ENCODE data around the gene RANBP3.

GRCh38 chr19:5926641-5927440, 51.1 kb downstream of the RANBP3 start:
- no peak for TF ChIP-seq CTCF (IDR thresholded peaks at IDR 0.05)
- no peak for TF ChIP-seq POLR2A (IDR thresholded peaks at IDR 0.05)

All from adrenal gland (tissue), 5 donors.